GM12878 (cell line): ENCODE data around the gene TRIM9. TPM values are rescaled to one million over a fixed set of nuclear protein-coding genes. Genes with fewer than 3 reads are reported as not detected.

Experiments used
- ATAC-seq: fragments of 200-7000 bp; cut with Tn5 transposase; 3 replicates; pipeline ENCODE4 v1.9.1; 2020; ENCODE audit warnings: mild to moderate bottlenecking, moderate library complexity
- BruUV-seq: library from RNA; stranded (reverse); fragments of 400-500 nt; replicated peaks from 2 replicates; lab custom pipeline; 2021; lab: Mats Ljungman, UMichigan
- CTCF ChIA-PET: fragments of 300-600 bp; sonication (Branson Sonifier 250); formaldehyde crosslinking; extraction: SDS; loops from one replicate; lab custom pipeline; 2021; ENCODE audit warnings: inconsistent platforms; lab: Yijun Ruan, JAX
- POLR2A ChIA-PET: fragments of 350-600 bp; formaldehyde crosslinking; extraction: SDS; loops from one replicate; lab custom pipeline; 2021; ENCODE audit warnings: inconsistent platforms; lab: Charles Lee
- RAD21 ChIA-PET: fragments of 300-600 bp; sonication (Branson Sonifier 250); formaldehyde crosslinking; loops from one replicate; lab custom pipeline; 2023; ENCODE audit warnings: antibody characterized with exemption; ENCODE audit not compliant: unreplicated experiment; lab: Charles Lee
- SMC1A ChIA-PET: fragments of 300-600 bp; sonication (Branson Sonifier 250); formaldehyde crosslinking; loops from one replicate; lab custom pipeline; 2023; ENCODE audit not compliant: unreplicated experiment, uncharacterized antibody; lab: Charles Lee
- DNase-seq: peaks from one replicate; pipeline ENCODE4 v3.0.0-alpha.2; 2011; ENCODE audit warnings: low read depth, low spot score
- FAIRE-seq: peaks from 3 replicates; lab custom pipeline; 2011; peaks lifted over from hg19 to GRCh38; lab: Jason Lieb, UNC
- H2AFZ ChIP-seq: 2 replicates; pipeline ENCODE4 v1.6.0; 2011; ENCODE audit warnings: low read depth, low read length, control low read depth; ENCODE audit not compliant: control insufficient read depth
- H3K27ac ChIP-seq: 2 replicates; pipeline ENCODE4 v1.5.1; 2011; ENCODE audit warnings: control low read depth; ENCODE audit not compliant: control insufficient read depth, insufficient read depth
- H3K27me3 ChIP-seq, 2 experiments: replicated peaks in 1 of 2; 2 replicates each; pipeline versions ENCODE4 v1.6.0 to v1.6.1; 2011; ENCODE audit warnings: low read length in 1 of 2; ENCODE audit not compliant: control insufficient read depth in 2 of 2, insufficient read depth in 2 of 2
- H3K36me3 ChIP-seq, 2 experiments: 2 replicates each; pipeline ENCODE4 v1.5.1; 2011; ENCODE audit warnings: low read length in 1 of 2; ENCODE audit not compliant: control insufficient read depth in 2 of 2, insufficient read depth in 2 of 2
- H3K4me1 ChIP-seq: 2 replicates; pipeline ENCODE4 v1.6.1; 2011; ENCODE audit warnings: mild to moderate bottlenecking, low read length, moderate library complexity, mixed read lengths; ENCODE audit not compliant: control insufficient read depth, insufficient read depth
- H3K4me2 ChIP-seq: 2 replicates; pipeline ENCODE4 v1.6.0; 2011; ENCODE audit warnings: control low read depth; ENCODE audit not compliant: control insufficient read depth, insufficient read depth
- H3K4me3 ChIP-seq: fragments of 200-600 bp; sonication (generic); 2 replicates; pipeline ENCODE4 v1.5.1; 2016
- H3K79me2 ChIP-seq: 2 replicates; pipeline ENCODE4 v1.6.0; 2011; ENCODE audit warnings: low read length; ENCODE audit not compliant: control insufficient read depth, insufficient read depth
- H3K9ac ChIP-seq: 2 replicates; pipeline ENCODE4 v1.8.0; 2011; ENCODE audit warnings: low read length, control low read depth, mixed read lengths; ENCODE audit not compliant: control insufficient read depth, insufficient read depth
- H3K9me3 ChIP-seq: replicated peaks from 3 replicates; pipeline ENCODE4 v1.5.1; 2011; ENCODE audit warnings: mild to moderate bottlenecking, low read length; ENCODE audit not compliant: control insufficient read depth, insufficient read depth
- H4K20me1 ChIP-seq: 2 replicates; pipeline ENCODE4 v1.6.0; 2011; ENCODE audit not compliant: control insufficient read depth, insufficient read depth
- CBX5 ChIP-seq: sonication (generic); IDR thresholded peaks from 2 replicates; pipeline ENCODE4 v1.6.1; 2016; ENCODE audit warnings: low read depth, moderate library complexity, mild to moderate bottlenecking, inconsistent platforms
- IKZF1 ChIP-seq: fragments of 450-650 bp; conservative IDR thresholded peaks from 2 replicates; pipeline ENCODE4 v1.6.1; 2017; ENCODE audit warnings: antibody characterized with exemption, mild to moderate bottlenecking
- PML ChIP-seq: IDR thresholded peaks from 2 replicates; pipeline ENCODE4 v1.6.1; 2012; ENCODE audit warnings: low read length, inconsistent platforms
- RUNX3 ChIP-seq: IDR thresholded peaks from 2 replicates; pipeline ENCODE4 v1.6.1; 2012; ENCODE audit warnings: low read length, inconsistent platforms
- ZBED1 ChIP-seq: IDR thresholded peaks from 2 replicates; pipeline ENCODE4 v1.6.1; 2016; ENCODE audit warnings: borderline replicate concordance
- WGBS: methylation state at CpG from one replicate; pipeline ENCODE4 v1.1.6; 2016; ENCODE audit warnings: low lambda C conversion rate; ENCODE audit not compliant: insufficient replicate concordance, insufficient coverage; ENCODE audit errors: missing lambda C conversion rate; 5-methylcytosine and 5-hydroxymethylcytosine counted together
- in situ Hi-C: fragments of 300-500 bp; cut with MboI; formaldehyde crosslinking; loops from 9 replicates; pipeline ENCODE4 v1.14.3; 2018; ENCODE audit warnings: mixed read lengths
- intact Hi-C: fragments of 100-400 bp; cut with micrococcal nuclease; formaldehyde crosslinking; loops from one replicate; pipeline ENCODE4 v1.14.2; 2022; ENCODE audit not compliant: unreplicated experiment
- polyA plus RNA-seq, 11 experiments: library from polyadenylated mRNA; depleted of rRNA in 4 of 11; unstranded in 6 of 11; stranded (reverse) in 5 of 11; fragments of >200 nt; fragmentation: Nextera tagmentation in 4 of 11; fragmentation: Illumina TruSeq in 1 of 11; extraction: Ambion mirVana in 4 of 11; extraction: Trizol in 1 of 11; gene quantifications; 1 replicate in 1 of 11; 2 replicates in 10 of 11; pipeline versions ENCODE4 v1.2.1 to v1.2.3, GENCODE V29; 2011 to 2016; ENCODE audit warnings: inconsistent platforms in 2 of 11, missing spikeins in 2 of 11, low read depth in 1 of 11
- total RNA-seq, 4 experiments: library from RNA; depleted of rRNA in 3 of 4; stranded (reverse); fragments of >200 nt in 3 of 4; fragmentation: Illumina TruSeq in 1 of 4; extraction: Trizol in 1 of 4; gene quantifications; 2 replicates each; pipeline versions ENCODE4 v1.2.1 to v1.2.3, GENCODE V29; 2013 to 2021
- TF ChIP-seq, protein P1 (sequence below): IDR thresholded peaks from 2 replicates; pipeline ENCODE4 v1.6.1; 2011; ENCODE audit warnings: low read depth, mild to moderate bottlenecking, low read length, moderate library complexity, borderline replicate concordance; ENCODE audit errors: extremely low read depth
- TF ChIP-seq, protein P2 (sequence below): fragments of 450-650 bp; IDR thresholded peaks from 2 replicates; pipeline ENCODE4 v1.6.1; 2016; ENCODE audit warnings: mild to moderate bottlenecking, moderate library complexity, borderline replicate concordance
- TF ChIP-seq, protein P3 (sequence below): IDR thresholded peaks from 2 replicates; pipeline ENCODE4 v1.6.1; 2012; ENCODE audit warnings: low read depth, low read length, improper control_type of control experiment

TRIM9 gene
- total and polyA plus RNA-seq, 10 of the 15 experiments (the other 5 are each of a cell fraction or from before 2014, with no cell fraction given): 0.04 to 0.18 (median 0.11) TPM; not detected in 2

DNA sequence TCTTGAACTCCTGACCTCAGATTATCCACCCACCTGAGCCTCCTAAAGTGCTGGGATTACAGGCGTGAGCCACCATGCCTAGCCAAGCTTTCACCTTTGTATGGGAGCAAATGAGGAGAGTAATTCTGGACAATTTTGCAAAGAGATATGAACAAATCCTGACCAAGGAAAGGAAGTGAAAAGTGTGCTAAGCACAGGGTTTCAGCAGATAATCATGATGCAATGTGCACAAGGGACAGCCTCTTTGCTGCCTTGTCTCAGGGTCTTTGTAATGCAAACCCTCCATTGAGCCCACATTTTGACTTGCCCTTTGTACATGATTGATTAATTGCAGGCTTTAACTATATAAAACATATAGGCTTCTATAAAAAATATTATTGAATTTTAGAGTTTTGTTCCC, 141.4 kb downstream of the TRIM9 start:
- SMC1A ChIA-PET: interaction anchor here (2.6 kb wide), 1 partner anchor 265 kb away, joined by 9 read pairs; no protein-coding TSS in a partner anchor

More for the DNA sequence above, 141.4 kb downstream of the TRIM9 start:
- POLR2A ChIA-PET: no interaction called here
- TF ChIP-seq IKZF1 (no peak), ZBED1 (no peak), RUNX3 (no peak), PML (no peak), CBX5 (no peak)
- TF ChIP-seq, protein P1, sequence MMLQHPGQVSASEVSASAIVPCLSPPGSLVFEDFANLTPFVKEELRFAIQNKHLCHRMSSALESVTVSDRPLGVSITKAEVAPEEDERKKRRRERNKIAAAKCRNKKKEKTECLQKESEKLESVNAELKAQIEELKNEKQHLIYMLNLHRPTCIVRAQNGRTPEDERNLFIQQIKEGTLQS: no peak
- TF ChIP-seq, protein P2, sequence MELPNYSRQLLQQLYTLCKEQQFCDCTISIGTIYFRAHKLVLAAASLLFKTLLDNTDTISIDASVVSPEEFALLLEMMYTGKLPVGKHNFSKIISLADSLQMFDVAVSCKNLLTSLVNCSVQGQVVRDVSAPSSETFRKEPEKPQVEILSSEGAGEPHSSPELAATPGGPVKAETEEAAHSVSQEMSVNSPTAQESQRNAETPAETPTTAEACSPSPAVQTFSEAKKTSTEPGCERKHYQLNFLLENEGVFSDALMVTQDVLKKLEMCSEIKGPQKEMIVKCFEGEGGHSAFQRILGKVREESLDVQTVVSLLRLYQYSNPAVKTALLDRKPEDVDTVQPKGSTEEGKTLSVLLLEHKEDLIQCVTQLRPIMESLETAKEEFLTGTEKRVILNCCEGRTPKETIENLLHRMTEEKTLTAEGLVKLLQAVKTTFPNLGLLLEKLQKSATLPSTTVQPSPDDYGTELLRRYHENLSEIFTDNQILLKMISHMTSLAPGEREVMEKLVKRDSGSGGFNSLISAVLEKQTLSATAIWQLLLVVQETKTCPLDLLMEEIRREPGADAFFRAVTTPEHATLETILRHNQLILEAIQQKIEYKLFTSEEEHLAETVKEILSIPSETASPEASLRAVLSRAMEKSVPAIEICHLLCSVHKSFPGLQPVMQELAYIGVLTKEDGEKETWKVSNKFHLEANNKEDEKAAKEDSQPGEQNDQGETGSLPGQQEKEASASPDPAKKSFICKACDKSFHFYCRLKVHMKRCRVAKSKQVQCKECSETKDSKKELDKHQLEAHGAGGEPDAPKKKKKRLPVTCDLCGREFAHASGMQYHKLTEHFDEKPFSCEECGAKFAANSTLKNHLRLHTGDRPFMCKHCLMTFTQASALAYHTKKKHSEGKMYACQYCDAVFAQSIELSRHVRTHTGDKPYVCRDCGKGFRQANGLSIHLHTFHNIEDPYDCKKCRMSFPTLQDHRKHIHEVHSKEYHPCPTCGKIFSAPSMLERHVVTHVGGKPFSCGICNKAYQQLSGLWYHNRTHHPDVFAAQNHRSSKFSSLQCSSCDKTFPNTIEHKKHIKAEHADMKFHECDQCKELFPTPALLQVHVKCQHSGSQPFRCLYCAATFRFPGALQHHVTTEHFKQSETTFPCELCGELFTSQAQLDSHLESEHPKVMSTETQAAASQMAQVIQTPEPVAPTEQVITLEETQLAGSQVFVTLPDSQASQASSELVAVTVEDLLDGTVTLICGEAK: no peak
- TF ChIP-seq, protein P3, sequence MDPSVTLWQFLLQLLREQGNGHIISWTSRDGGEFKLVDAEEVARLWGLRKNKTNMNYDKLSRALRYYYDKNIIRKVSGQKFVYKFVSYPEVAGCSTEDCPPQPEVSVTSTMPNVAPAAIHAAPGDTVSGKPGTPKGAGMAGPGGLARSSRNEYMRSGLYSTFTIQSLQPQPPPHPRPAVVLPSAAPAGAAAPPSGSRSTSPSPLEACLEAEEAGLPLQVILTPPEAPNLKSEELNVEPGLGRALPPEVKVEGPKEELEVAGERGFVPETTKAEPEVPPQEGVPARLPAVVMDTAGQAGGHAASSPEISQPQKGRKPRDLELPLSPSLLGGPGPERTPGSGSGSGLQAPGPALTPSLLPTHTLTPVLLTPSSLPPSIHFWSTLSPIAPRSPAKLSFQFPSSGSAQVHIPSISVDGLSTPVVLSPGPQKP: no peak
- RAD21 ChIA-PET: no interaction called here
- CTCF ChIA-PET: interaction anchor here (0.8 to 1.1 kb wide), 2 partner anchors 37 to 266 kb away, joined by 3 to 4 read pairs; no protein-coding TSS in a partner anchor
- Histone ChIP-seq H3K79me2 (no peaks in the 10 kb centered on the region), H3K27me3 (no peaks in the 10 kb centered on the region), H4K20me1 (no peaks in the 10 kb centered on the region), H3K4me2 (no peak overlapping the region), H3K9ac (no peak overlapping the region), H3K36me3 (no peaks in the 10 kb centered on the region), H3K27ac (no peak overlapping the region), H3K9me3 (no peaks in the 10 kb centered on the region; the same call in 2 of the 3 replicates), H3K4me1 (no peaks in the 10 kb centered on the region), H3K4me3 (no peak overlapping the region), H2AFZ (no peak overlapping the region)
- no TSS peak for BruUV-seq
- ATAC-seq (no peak), FAIRE-seq (no peak), DNase-seq (no peak)
- in situ Hi-C loops (no loop called here), intact Hi-C loops (loop anchor here (5.0 kb wide), 1 partner anchor 269 kb away; no protein-coding TSS in a partner anchor)
- 0% methylated on average over 1 of the region's 1 CpG for WGBS
